HG02571 (cell line): Measurements from ENCODE around the gene SFXN3.

ENCODE experiments used
- ATAC-seq: cut with Tn5 transposase; IDR thresholded peaks from one replicate; pipeline ENCODE4 v1.9.1; 2021; ENCODE audit warnings: mild to moderate bottlenecking, moderate library complexity; ENCODE audit not compliant: unreplicated experiment

Gene SFXN3

GRCh38 chr10:100999742-101000126 lies 31.3 kb upstream of the SFXN3 start, which contains the start of gene LZTS2:
TSS of gene LZTS2 (plus strand) at chr10:100999808. CDS start at chr10:101002539, 2,731 bp downstream.
- no peak for ATAC-seq

GRCh38 chr10:101000127-101000914 lies 30.7 kb upstream of the SFXN3 start:
- no peak for ATAC-seq

- ATAC-seq: no peak
Observed at GRCh38 chr10:101000915-101001658, 29.9 kb upstream of the SFXN3 start.

- no peak for ATAC-seq
Observed at GRCh38 chr10:101001659-101002035, 29.4 kb upstream of the SFXN3 start.

- ATAC-seq: no peak
Observed at GRCh38 chr10:101002456-101002855, 28.6 kb upstream of the SFXN3 start.

DNA sequence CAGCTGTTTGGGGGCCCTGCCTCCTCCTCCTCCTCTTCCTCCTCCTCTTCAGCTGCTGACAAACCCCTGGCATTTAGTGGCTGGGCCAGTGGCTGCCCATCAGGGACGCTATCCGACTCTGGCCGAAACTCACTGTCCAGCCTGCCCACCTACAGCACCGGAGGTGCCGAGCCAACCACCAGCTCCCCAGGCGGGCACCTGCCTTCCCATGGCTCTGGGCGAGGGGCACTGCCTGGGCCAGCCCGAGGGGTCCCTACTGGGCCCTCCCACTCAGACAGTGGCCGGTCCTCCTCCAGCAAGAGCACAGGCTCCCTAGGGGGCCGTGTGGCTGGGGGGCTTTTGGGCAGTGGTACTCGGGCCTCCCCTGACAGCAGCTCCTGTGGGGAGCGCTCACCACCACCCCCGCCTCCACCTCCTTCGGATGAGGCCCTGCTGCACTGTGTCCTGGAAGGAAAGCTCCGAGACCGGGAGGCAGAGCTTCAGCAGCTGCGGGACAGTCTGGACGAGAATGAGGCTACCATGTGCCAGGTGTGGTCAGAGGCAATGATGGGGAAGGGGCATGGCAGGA lies 27.3 kb upstream of the SFXN3 start:
- ATAC-seq: no peak

DNA sequence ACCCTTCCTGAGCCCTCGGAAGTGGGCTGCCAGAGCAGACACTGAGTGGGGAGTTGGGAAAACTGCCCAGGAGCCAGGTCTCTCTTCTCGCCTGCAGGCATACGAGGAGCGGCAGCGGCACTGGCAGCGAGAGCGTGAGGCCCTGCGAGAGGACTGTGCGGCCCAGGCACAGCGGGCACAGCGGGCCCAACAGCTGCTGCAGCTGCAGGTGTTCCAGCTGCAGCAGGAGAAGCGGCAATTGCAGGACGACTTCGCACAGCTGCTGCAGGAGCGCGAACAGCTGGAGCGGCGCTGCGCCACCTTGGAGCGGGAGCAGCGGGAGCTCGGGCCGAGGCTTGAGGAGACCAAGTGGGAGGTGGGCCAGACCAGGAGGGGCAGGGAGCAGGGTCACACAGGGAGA lies 25.7 kb upstream of the SFXN3 start:
- ATAC-seq: no peak

- ATAC-seq: no peak
Observed at GRCh38 chr10:101005869-101006567, 25.0 kb upstream of the SFXN3 start.

- no peak for ATAC-seq
Observed at GRCh38 chr10:101006593-101007098, 24.4 kb upstream of the SFXN3 start.

- ATAC-seq: no peak
Observed at GRCh38 chr10:101007099-101007711, 23.8 kb upstream of the SFXN3 start.

DNA sequence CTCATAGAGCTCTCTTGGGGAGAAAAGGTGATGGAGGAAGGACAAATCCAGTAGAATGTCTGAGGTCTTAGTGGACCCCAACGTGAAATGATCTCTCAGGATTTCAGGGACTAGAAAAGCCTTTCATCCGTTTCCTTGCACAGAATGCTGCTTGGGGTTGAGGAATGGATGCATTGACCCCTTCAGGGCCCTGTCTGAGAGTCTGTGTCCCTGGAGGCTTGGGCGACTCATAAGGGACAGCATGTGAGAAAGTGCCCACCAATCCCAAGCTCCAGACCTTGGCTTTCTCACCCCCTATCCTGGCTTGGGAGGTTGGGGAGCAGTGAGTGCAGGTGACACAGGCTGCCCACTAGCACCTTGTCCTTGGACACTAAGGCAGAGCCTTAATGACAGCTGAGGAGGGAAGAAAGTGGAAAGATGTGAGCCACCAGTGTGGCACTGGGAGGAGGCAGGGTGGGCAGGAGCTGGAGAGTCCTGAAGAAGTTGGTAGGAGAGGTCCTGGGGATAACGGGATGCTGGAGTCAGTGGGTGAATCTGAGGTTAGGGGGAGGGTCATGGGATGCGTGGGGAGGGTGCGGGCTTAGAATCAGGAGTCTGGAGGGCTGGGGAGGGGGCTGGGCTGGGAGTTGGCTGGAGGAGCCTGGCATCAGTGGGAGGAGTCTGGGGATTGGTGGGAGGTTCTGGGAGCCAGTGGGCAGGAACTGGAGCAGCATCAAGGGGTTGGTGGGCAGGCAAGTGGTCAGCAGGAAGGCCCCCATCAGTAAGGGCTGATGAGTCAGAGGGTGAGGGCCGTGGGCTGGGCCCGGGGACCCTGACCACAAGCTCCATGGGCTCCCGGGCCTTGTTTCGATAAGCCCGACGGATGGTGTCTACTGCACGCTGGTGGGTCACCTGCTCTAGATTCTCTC lies 22.9 kb upstream of the SFXN3 start:
- ATAC-seq: no peak

DNA sequence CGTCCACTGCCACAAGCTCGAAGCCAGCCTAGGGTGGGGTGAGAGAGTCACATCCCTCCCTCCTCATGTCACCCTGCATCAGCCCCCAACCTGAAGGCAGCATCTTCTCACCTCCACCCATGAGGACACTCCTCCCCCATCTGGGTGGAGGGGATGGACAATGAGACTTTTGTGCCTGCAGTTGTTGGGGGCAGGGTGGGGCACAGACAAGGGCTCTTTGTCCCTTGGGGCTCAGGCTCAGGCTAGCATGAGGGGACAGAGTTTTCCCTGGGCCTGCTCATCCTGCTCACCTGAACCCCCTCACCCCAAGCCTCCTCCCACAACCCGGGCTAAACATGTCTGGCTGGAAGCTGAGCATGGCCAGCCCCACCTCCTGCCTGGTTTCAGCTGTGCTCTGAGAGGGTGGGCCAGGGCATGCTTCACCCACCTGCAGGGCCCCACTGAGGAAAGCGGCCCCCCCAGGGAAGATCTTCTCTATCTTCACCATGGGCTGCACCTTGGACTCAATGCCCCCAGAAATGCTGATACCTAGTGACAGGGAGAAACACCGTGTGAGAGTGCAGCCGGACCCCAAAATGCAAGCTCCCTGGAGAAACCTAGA lies 22.1 kb upstream of the SFXN3 start:
- ATAC-seq: no peak

DNA sequence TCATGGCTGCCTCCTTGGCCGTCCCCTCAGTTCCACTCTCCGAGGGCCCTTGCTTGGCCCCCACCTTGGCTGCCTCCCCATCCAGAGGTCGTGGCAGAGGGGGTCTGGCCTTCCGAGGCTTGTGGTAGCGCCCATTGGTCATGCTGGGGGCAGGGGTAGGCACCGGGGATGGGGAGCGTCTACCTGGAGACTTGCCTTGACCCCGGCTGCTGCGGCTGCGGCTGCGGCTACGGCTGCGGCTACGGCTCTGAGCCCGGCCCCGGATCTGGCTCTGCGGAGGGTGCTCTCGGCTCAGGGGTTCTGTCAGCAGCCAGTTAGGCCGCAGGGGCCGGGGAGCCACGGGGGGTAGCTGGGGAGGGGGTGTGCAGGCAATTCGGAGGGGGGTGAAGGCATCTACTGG lies 20.7 kb upstream of the SFXN3 start:
- ATAC-seq: no peak

- ATAC-seq: no peak
Observed at GRCh38 chr10:101011517-101012423, 19.3 kb upstream of the SFXN3 start.

GRCh38 chr10:101012525-101013364 lies 18.3 kb upstream of the SFXN3 start:
- ATAC-seq: peak; percentile 72

DNA sequence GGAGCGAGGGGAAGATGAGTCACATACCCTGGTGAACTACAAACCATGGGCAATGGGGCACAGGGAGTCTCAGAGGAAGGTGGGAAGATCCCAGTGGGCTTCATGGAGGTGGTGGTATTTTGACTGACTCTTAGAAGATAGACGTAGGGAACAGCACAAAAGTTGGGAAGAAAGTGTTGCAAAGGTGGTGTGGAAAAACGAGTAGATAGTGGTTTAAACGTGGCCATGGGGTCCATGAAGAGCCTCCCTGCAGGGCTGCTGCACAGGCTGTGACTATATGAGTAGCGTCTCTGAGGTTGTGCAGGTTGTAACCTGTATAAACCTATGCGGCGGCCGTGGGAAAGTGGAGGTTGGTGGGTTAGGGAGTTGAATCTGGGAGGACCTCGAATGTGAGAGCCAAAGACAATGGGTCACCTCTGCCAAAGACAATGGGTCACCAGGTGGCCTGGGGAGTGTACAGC lies 17.6 kb upstream of the SFXN3 start:
- no peak for ATAC-seq

- no peak for ATAC-seq
Observed at GRCh38 chr10:101014230-101014884, 16.7 kb upstream of the SFXN3 start.
